H1 (cell line): ENCODE measurements around the gene EZH2. TPM values are rescaled to one million over a fixed set of nuclear protein-coding genes. Genes with fewer than 3 reads are reported as not detected.

Experiments
- ATF2 ChIP-seq: IDR thresholded peaks from 2 replicates; pipeline ENCODE4 v1.6.1; 2012; ENCODE audit warnings: low read length, inconsistent platforms
- EGR1 ChIP-seq: IDR thresholded peaks from 2 replicates; pipeline ENCODE4 v1.6.1; 2011; ENCODE audit warnings: low read depth, low read length, borderline replicate concordance
- NANOG ChIP-seq: IDR thresholded peaks from 2 replicates; pipeline ENCODE4 v1.6.1; 2011; ENCODE audit warnings: low read length, low read depth, mild to moderate bottlenecking, inconsistent platforms; ENCODE audit not compliant: insufficient read depth, poor library complexity, severe bottlenecking
- SP2 ChIP-seq: IDR thresholded peaks from 2 replicates; pipeline ENCODE4 v1.6.1; 2012; ENCODE audit warnings: mild to moderate bottlenecking, low read length, inconsistent platforms
- TEAD4 ChIP-seq: IDR thresholded peaks from 2 replicates; pipeline ENCODE4 v1.6.1; 2012; ENCODE audit warnings: low read depth, low read length, inconsistent platforms, mixed read lengths
- polyA plus RNA-seq, 7 experiments: library from polyadenylated mRNA; depleted of rRNA in 3 of 7; stranded (reverse) in 5 of 7; unstranded in 2 of 7; fragments of >200 nt in 5 of 7; fragments of 200-250 nt in 2 of 7; gene quantifications; 1 replicate in 5 of 7; 2 replicates in 1 of 7; 4 replicates in 1 of 7; pipeline versions ENCODE4 v1.2.1 to v1.2.3, GENCODE V29; 2011 to 2013; ENCODE audit warnings: missing spikeins in 2 of 7, mixed read lengths in 2 of 7
- total RNA-seq: library from RNA; stranded (reverse); fragmentation: NEBNext Ultra II Directional; extraction: Animal tissue kit (Norgen Biotek cat#: 25700); gene quantifications from 2 replicates; pipeline ENCODE4 v1.2.1, GENCODE V29; 2021

The EZH2 gene
- total and polyA plus RNA-seq, 2 of the 8 experiments (the other 6 are each of a cell fraction or from before 2014, with no cell fraction given) = 28.9 to 49.0 TPM

GRCh38 chr7:148915211-148915610 is 31.1 kb upstream of the EZH2 start (continued):
- no peak for TF ChIP-seq ATF2
- no peak for TF ChIP-seq EGR1
- no peak for TF ChIP-seq SP2
- no peak for TF ChIP-seq TEAD4
- TF ChIP-seq NANOG = no peak
